GM12874 (cell line): ENCODE data around the gene NCOA3.

ENCODE experiments used
- TF ChIP-seq, protein P1 (sequence below): IDR thresholded peaks from 2 replicates; pipeline ENCODE4 v1.5.1; 2011; ENCODE audit warnings: low read depth, mild to moderate bottlenecking, control low read depth, low read length, moderate library complexity; ENCODE audit not compliant: insufficient read depth

The NCOA3 gene

DNA sequence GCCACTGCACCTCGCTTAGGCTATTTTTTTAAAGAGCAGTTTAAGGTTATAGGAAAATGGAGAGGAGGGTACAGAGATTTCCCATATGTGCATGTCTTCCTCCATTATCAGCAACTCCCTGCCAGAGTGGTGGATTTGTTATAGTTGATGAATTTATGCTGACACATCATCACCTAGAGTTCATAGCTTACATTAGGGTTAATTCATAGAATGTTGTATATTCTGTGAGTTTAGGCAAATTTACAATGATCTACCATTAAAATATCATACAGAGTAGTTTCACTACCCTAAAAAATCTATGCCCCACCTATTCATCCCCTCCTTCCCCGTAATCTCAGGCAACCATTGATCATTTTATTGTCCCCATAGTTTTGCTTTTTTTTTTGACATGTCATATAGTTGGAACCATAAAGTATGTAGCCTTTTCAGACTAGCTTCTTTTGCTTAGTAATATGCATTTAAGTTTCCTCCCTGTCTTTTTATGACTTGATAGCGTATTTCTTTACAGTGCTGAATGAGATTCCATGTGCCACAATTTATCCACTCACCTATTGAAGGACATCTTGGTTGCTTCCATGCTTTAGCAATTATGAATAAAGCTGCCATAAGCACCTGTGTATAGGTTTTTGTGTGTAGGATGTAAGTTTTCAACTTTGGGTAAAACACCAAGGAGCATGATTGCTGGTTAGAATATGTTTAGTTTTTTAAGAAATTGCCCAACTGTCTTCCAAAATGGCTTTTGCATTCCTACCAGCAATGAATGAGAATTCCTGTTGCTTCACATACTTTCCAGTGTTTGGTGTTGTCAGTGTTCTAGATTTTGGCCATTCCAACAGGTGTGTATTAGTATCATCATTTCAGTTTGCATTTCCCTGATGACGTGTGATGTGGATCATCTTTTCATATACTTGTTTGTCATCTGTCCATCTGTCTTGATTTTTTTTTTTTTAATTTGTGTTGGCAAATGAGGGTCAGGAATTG, 60.2 kb downstream of the NCOA3 start:
- TF ChIP-seq, protein P1, sequence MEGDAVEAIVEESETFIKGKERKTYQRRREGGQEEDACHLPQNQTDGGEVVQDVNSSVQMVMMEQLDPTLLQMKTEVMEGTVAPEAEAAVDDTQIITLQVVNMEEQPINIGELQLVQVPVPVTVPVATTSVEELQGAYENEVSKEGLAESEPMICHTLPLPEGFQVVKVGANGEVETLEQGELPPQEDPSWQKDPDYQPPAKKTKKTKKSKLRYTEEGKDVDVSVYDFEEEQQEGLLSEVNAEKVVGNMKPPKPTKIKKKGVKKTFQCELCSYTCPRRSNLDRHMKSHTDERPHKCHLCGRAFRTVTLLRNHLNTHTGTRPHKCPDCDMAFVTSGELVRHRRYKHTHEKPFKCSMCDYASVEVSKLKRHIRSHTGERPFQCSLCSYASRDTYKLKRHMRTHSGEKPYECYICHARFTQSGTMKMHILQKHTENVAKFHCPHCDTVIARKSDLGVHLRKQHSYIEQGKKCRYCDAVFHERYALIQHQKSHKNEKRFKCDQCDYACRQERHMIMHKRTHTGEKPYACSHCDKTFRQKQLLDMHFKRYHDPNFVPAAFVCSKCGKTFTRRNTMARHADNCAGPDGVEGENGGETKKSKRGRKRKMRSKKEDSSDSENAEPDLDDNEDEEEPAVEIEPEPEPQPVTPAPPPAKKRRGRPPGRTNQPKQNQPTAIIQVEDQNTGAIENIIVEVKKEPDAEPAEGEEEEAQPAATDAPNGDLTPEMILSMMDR = no peak

DNA sequence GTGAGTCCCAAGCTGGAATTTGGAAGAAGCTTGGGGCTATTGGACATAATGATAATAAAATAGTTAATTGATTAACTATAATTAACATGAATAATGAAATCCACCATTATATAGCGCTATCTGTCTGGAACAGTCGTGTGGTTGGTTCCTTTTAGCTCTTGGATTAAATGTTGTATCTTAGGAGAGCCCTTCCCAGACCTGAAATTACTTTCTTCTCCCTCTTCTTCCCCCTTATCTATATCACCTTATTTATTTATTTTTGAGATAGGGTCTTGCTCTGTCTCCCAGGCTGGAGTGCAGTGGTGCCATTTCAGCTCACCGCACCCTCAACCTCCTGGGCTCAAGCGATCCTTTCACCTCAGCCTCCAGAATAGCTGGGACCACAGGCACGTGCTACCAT, 64.6 kb downstream of the NCOA3 start:
- TF ChIP-seq, protein P1 = no peak

DNA sequence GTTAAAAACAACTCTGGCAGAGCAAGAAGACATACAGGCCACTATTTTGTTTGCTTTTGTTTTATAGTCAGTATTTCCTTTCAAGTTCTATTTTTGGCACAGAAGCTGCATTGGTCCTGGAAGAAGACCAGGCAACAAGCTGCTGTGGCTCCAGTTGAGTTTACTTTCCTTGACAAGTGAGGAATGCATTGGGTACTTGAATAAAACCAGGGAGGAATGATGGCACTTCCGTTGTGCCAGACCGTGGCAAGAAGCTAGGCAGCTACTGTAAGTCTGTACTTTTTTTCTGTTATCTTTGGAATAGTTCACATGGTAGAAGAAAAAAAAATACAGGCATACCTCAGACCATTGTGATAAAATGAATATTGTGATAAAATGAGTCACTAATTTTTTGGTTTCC, 66.3 kb downstream of the NCOA3 start:
- TF ChIP-seq, protein P1 = no peak

DNA sequence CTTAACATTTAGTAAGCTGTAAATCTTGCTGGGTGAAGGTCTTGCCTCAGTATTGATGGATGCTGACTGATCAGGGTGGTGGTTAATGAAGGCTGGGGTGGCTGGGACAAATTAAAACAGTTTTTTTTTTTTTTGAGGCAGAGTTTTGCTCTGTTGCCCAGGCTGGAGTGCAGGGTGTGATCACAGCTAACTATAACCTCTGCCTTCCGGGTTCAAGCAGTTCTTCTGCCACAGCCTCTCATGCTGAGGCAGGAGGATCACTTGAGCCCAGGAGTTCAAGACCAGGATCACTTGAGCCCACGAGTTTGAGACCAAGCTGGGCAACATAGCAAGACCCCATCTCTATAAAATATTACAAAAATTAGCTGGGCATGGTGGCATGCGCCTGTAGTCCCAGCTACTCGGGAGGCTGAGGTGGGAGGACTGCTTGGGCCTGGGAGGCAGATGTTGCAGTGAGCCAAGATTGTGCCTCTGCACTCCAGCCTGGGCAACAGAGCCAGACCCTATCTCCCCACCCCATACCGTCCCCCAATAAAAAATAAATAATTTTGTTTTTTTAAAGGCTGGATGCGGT, 67.2 kb downstream of the NCOA3 start:
- TF ChIP-seq, protein P1 = no peak

DNA sequence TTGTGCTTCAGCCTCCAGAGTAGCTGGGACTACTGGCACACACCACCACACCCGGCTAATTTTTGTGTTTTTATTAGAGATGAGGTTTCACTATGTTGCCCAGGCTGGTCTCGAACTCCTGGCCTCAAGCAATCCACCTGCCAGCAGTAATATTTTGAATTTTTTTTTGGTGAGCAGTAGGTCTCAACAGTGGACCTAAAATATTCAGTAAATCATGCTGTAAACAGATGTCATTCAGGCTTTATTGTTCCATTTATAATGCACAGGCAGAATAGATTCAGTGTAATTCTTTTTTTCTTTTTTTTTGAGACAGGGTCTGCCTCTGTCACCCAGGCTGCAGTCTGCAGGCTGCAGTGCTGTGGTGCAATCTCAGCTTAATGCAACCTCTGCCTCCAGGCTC, 69.7 kb downstream of the NCOA3 start:
- TF ChIP-seq, protein P1 = no peak

DNA sequence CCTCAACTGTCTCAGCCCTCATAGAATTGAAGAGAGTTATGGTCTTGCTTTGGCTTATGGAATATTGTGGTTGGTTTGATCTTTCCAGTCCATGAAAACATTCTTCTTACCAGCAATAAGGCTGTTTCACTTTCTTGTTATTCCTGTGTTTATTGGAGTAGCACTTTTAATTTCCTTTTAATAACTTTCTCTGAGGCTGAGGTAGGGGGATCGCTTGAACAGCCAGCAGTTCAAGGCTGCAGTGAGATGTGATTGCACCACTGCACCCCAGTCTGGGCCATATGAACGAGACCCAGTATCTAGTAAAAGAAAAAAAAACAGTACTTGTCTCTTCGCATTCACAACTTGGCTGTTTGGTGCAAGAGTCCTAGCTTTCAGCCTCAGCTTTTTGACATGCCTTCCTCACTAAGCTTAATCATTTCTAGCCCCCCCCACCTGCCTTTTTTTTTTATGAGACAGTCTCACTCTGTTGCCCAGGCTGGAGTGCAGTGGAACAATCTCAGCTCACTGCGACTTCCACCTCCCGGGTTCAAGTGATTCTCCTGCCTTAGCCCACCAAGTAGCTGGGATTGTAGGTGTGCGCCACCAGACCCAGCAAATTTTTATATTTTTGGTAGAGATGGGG, 70.5 kb downstream of the NCOA3 start:
- TF ChIP-seq, protein P1 = no peak

DNA sequence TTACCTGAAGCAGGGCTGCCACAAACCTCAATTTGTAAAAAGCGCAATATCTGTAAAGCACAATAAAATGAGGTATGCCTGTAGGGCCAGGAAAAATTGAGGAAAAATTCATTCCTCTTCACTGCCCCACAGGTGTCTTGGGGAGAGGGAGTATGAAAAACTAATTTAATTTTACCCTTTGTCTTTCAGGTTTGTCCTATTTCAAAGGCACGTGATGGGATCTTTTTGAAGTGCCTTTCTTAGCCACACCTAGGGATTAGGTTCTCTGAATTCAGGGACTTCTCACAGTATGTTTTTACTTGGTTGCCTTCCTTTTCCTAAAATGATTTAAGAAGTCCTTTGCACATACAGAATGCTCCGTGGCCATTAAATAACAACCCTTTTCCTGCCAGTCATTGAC, 71.9 kb downstream of the NCOA3 start:
- TF ChIP-seq, protein P1 = no peak
